C4-2B (cell line): ENCODE data around the gene DNAH17.

Source experiments
- CTCF ChIP-seq: fragments of 450-650 bp; conservative IDR thresholded peaks from 2 replicates; pipeline ENCODE4 v1.5.1; 2017; ENCODE audit warnings: mild to moderate bottlenecking
- ZFX ChIP-seq: fragments of 450-650 bp; IDR thresholded peaks from 2 replicates; pipeline ENCODE4 v1.6.1; 2017

GRCh38 chr17:78566947-78567346 is 10.2 kb downstream of the DNAH17 start:
- TF ChIP-seq CTCF (no peak), ZFX (no peak)
